H1 (cell line): ENCODE data around the gene ADARB2. TPM values are rescaled to one million over a fixed set of nuclear protein-coding genes. Genes with fewer than 3 reads are reported as not detected.

Experiments used
- CTCF ChIA-PET: fragments of 300-600 bp; sonication (Branson Sonifier 250); formaldehyde crosslinking; loops from one replicate; lab custom pipeline; 2021; ENCODE audit not compliant: partially characterized antibody; lab: Charles Lee
- POLR2A ChIA-PET: fragments of 300-600 bp; sonication (Branson Sonifier 250); formaldehyde crosslinking; loops from one replicate; lab custom pipeline; 2021; ENCODE audit warnings: inconsistent platforms; ENCODE audit not compliant: partially characterized antibody; lab: Charles Lee
- DNase-seq, 2 experiments: peaks; one replicate each; pipeline versions ENCODE4 v3.0.0 to v3.0.0-alpha.2; 2010 to 2022; ENCODE audit warnings: low spot score in 2 of 2, low read depth in 1 of 2, mixed read lengths in 1 of 2
- FAIRE-seq: peaks from 2 replicates; lab custom pipeline; 2011; peaks lifted over from hg19 to GRCh38; lab: Jason Lieb, UNC
- H2AFZ ChIP-seq: 2 replicates; pipeline ENCODE4 v1.8.1; 2012; ENCODE audit warnings: low read length, inconsistent platforms
- H2AK5ac ChIP-seq: 2 replicates; pipeline ENCODE4 v1.6.1; 2013; ENCODE audit warnings: low read depth, low read length
- H2BK120ac ChIP-seq: replicated peaks from 2 replicates; pipeline ENCODE3; 2013; ENCODE audit warnings: low read depth, low read length, inconsistent platforms
- H2BK12ac ChIP-seq: 2 replicates; pipeline ENCODE4 v1.6.1; 2013; ENCODE audit warnings: low read depth, low read length
- H2BK15ac ChIP-seq: 2 replicates; pipeline ENCODE4 v1.6.1; 2013; ENCODE audit warnings: low read length
- H2BK20ac ChIP-seq: 2 replicates; pipeline ENCODE4 v1.6.1; 2013; ENCODE audit warnings: low read length
- H2BK5ac ChIP-seq: 2 replicates; pipeline ENCODE4 v1.6.1; 2013; ENCODE audit warnings: low read depth, low read length
- H3K14ac ChIP-seq: 2 replicates; pipeline ENCODE4 v1.6.1; 2013; ENCODE audit warnings: inconsistent platforms; ENCODE audit not compliant: insufficient read length
- H3K18ac ChIP-seq: 2 replicates; pipeline ENCODE4 v1.6.1; 2013; ENCODE audit warnings: low read length; ENCODE audit errors: extremely low read depth
- H3K23ac ChIP-seq: 2 replicates; pipeline ENCODE4 v1.6.1; 2013; ENCODE audit warnings: inconsistent platforms; ENCODE audit not compliant: insufficient read length
- H3K23me2 ChIP-seq: 2 replicates; pipeline ENCODE4 v1.6.1; 2013; ENCODE audit warnings: low read depth, low read length
- H3K27ac ChIP-seq: 2 replicates; pipeline ENCODE4 v1.6.1; 2011; ENCODE audit warnings: low read depth, low read length, inconsistent platforms
- H3K27me3 ChIP-seq, 4 experiments: replicated peaks in 1 of 4; 1 replicate in 1 of 4; 2 replicates in 3 of 4; pipeline versions ENCODE4 v1.6.1 to v1.8.1; 2011 to 2013; ENCODE audit warnings: low read length in 3 of 4, mild to moderate bottlenecking in 3 of 4, inconsistent platforms in 2 of 4, mixed read lengths in 2 of 4, moderate library complexity in 1 of 4; ENCODE audit not compliant: control insufficient read depth in 3 of 4, insufficient read depth in 3 of 4; ENCODE audit errors: extremely low read depth in 1 of 4
- H3K36me3 ChIP-seq, 4 experiments: 2 replicates each; pipeline versions ENCODE4 v1.6.1 to v1.8.1; 2011 to 2013; ENCODE audit warnings: mild to moderate bottlenecking in 4 of 4, low read length in 3 of 4, moderate library complexity in 2 of 4, control low read depth in 1 of 4, inconsistent platforms in 1 of 4; ENCODE audit not compliant: insufficient read depth in 4 of 4, control insufficient read depth in 2 of 4
- H3K4ac ChIP-seq: replicated peaks from 2 replicates; pipeline ENCODE3; 2013; ENCODE audit warnings: low read length, low read depth, mixed read lengths, inconsistent platforms; ENCODE audit not compliant: insufficient read length
- H3K4me1 ChIP-seq, 4 experiments: replicated peaks in 1 of 4; 1 replicate in 1 of 4; 2 replicates in 3 of 4; pipeline versions ENCODE4 v1.6.1 to v1.8.1; 2011 to 2013; ENCODE audit warnings: low read length in 3 of 4, inconsistent platforms in 2 of 4, mixed read lengths in 1 of 4; ENCODE audit not compliant: insufficient read depth in 4 of 4, control insufficient read depth in 3 of 4
- H3K4me2 ChIP-seq, 2 experiments: 2 replicates each; pipeline versions ENCODE4 v1.6.1 to v1.8.1; 2011 to 2013; ENCODE audit warnings: low read depth in 2 of 2, low read length in 2 of 2, control low read depth in 1 of 2, inconsistent platforms in 1 of 2, mild to moderate bottlenecking in 1 of 2; ENCODE audit not compliant: insufficient read depth in 1 of 2
- H3K4me3 ChIP-seq, 4 experiments: fragments of 200-600, 300-600 bp in 1 of 4; sonication (generic), shearing (Covaris generic), sonication (Bioruptor Twin) in 1 of 4; 2 replicates each; pipeline versions ENCODE4 v1.5.1 to v1.8.1; 2011 to 2016; ENCODE audit warnings: low read length in 4 of 4, low read depth in 3 of 4, control low read depth in 2 of 4, inconsistent platforms in 2 of 4, mild to moderate bottlenecking in 2 of 4, mixed read lengths in 1 of 4, moderate library complexity in 1 of 4; ENCODE audit not compliant: insufficient read depth in 2 of 4; ENCODE audit errors: extremely low read depth in 1 of 4
- H3K56ac ChIP-seq: replicated peaks from 2 replicates; pipeline ENCODE3; 2013; ENCODE audit warnings: low read depth, mild to moderate bottlenecking, mixed read lengths, low read length, inconsistent platforms; ENCODE audit not compliant: insufficient read length
- H3K79me1 ChIP-seq: 2 replicates; pipeline ENCODE4 v1.6.1; 2013; ENCODE audit warnings: low read depth, low read length, control low read depth
- H3K79me2 ChIP-seq, 2 experiments: 2 replicates each; pipeline versions ENCODE4 v1.6.1 to v1.8.1; 2012 to 2013; ENCODE audit warnings: low read length in 2 of 2, mild to moderate bottlenecking in 2 of 2, inconsistent platforms in 1 of 2; ENCODE audit not compliant: insufficient read depth in 2 of 2, control insufficient read depth in 1 of 2
- H3K9ac ChIP-seq, 4 experiments: replicated peaks in 1 of 4; 1 replicate in 1 of 4; 2 replicates in 3 of 4; pipeline versions ENCODE4 v1.6.1 to v1.8.1; 2011 to 2013; ENCODE audit warnings: low read depth in 3 of 4, low read length in 3 of 4, control low read depth in 2 of 4, mild to moderate bottlenecking in 2 of 4, moderate library complexity in 2 of 4, inconsistent platforms in 1 of 4; ENCODE audit errors: extremely low read depth in 1 of 4
- H3K9me3 ChIP-seq, 2 experiments: 2 replicates each; pipeline versions ENCODE4 v1.6.1 to v1.8.1; 2012 to 2013; ENCODE audit warnings: mild to moderate bottlenecking in 2 of 2, moderate library complexity in 2 of 2, control low read depth in 1 of 2, inconsistent platforms in 1 of 2, low read depth in 1 of 2, low read length in 1 of 2, mixed read lengths in 1 of 2; ENCODE audit not compliant: insufficient read depth in 2 of 2
- H4K20me1 ChIP-seq, 2 experiments: replicated peaks in 1 of 2; 2 replicates each; pipeline versions ENCODE3 to v1.8.1; 2011 to 2013; ENCODE audit warnings: inconsistent platforms in 2 of 2, low read length in 2 of 2, mild to moderate bottlenecking in 1 of 2; ENCODE audit not compliant: insufficient read depth in 2 of 2, control insufficient read depth in 1 of 2
- H4K5ac ChIP-seq: 2 replicates; pipeline ENCODE4 v1.6.1; 2013; ENCODE audit warnings: low read length, low read depth, mixed read lengths, inconsistent platforms; ENCODE audit not compliant: insufficient read length
- H4K8ac ChIP-seq: 2 replicates; pipeline ENCODE4 v1.8.0; 2013; ENCODE audit warnings: mild to moderate bottlenecking, moderate library complexity, low read length, inconsistent platforms; ENCODE audit not compliant: insufficient read depth; ENCODE audit errors: extremely low read depth
- H4K91ac ChIP-seq: replicated peaks from 2 replicates; pipeline ENCODE3; 2013; ENCODE audit warnings: low read length, mixed read lengths, inconsistent platforms; ENCODE audit not compliant: insufficient read length
- POU5F1 ChIP-seq: IDR thresholded peaks from 2 replicates; pipeline ENCODE4 v1.6.1; 2011; ENCODE audit warnings: low read depth, mild to moderate bottlenecking, low read length, moderate library complexity
- TEAD4 ChIP-seq: IDR thresholded peaks from 2 replicates; pipeline ENCODE4 v1.6.1; 2012; ENCODE audit warnings: low read depth, low read length, inconsistent platforms, mixed read lengths
- WGBS, 2 experiments: shearing (Covaris generic) in 1 of 2; methylation state at CpG; one replicate each; pipeline versions ENCODE4 v1.1.6 to v1.1.7; 2013 to 2015; ENCODE audit warnings: low lambda C conversion rate in 2 of 2, mixed read lengths in 2 of 2, inconsistent platforms in 1 of 2, low coverage in 1 of 2, missing lambda C conversion rate in 1 of 2; ENCODE audit not compliant: insufficient replicate concordance in 2 of 2, insufficient coverage in 1 of 2, insufficient read length in 1 of 2; ENCODE audit errors: extremely low coverage in 1 of 2, missing lambda C conversion rate in 1 of 2; 5-methylcytosine and 5-hydroxymethylcytosine counted together
- polyA plus RNA-seq, 7 experiments: library from polyadenylated mRNA; depleted of rRNA in 3 of 7; stranded (reverse) in 5 of 7; unstranded in 2 of 7; fragments of >200 nt in 5 of 7; fragments of 200-250 nt in 2 of 7; gene quantifications; 1 replicate in 5 of 7; 2 replicates in 1 of 7; 4 replicates in 1 of 7; pipeline versions ENCODE4 v1.2.1 to v1.2.3, GENCODE V29; 2011 to 2013; ENCODE audit warnings: missing spikeins in 2 of 7, mixed read lengths in 2 of 7
- total RNA-seq: library from RNA; stranded (reverse); fragmentation: NEBNext Ultra II Directional; extraction: Animal tissue kit (Norgen Biotek cat#: 25700); gene quantifications from 2 replicates; pipeline ENCODE4 v1.2.1, GENCODE V29; 2021

ADARB2 gene
- total and polyA plus RNA-seq, 2 of the 8 experiments (the other 6 are each of a cell fraction or from before 2014, with no cell fraction given), result 2.2 to 2.8 TPM

DNA sequence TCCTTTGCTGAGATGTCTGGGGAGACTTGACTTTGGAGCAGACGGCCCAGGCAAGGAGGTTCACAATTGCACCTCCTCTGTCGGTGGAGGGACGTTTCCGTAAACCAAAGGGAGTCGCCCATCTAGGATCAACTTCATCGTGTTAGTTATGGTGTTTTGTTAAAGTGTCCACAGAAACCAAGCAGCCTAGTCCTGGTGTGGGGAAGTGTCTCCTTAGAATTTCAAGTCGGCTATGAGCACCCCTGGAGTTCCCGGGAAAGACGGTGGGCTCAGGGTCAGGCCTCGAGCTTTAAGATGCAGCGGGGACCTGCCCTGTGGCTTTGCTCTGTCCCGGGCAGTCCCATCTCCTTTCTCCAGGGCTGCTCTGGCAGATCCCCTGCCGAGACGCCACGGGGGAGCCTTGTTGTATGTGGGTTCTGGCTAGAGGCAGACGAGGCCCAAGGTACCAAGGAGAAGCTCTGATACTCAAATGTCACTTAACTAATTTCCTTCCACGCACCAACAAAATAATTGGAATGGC is 319.2 kb downstream of the ADARB2 start:
- Histone ChIP-seq H3K18ac (no peak overlapping the region), H2BK20ac (no peak overlapping the region), H3K9me3 (no peaks in the 10 kb centered on the region; a peak in 1 of 4 replicates), H3K36me3 (no peaks in the 10 kb centered on the region), H3K79me2 (no peaks in the 10 kb centered on the region), H3K23me2 (peaks cover 7% of the 10 kb centered on the region; the same call in 1 of the 2 replicates), H3K4me2 (no peak overlapping the region), H3K27ac (no peak overlapping the region), H2BK12ac (no peak overlapping the region), H2AFZ (no peak overlapping the region), H3K9ac (no peak overlapping the region), H3K4me3 (no peak overlapping the region), H2BK15ac (no peak overlapping the region; the same call in 1 of the 2 replicates), H2AK5ac (no peak overlapping the region), H4K91ac (no peak overlapping the region), H3K27me3 (peaks cover 0 to 14% (median 2%) of the 10 kb centered on the region in 4 experiments; a peak in 5 of 7 replicates), H3K56ac (no peak overlapping the region), H3K4ac (no peak overlapping the region), H4K8ac (no peak overlapping the region), H4K5ac (no peak overlapping the region), H3K4me1 (peaks cover 0 to 3% (median 2%) of the 10 kb centered on the region in 4 experiments; a peak in 5 of 7 replicates), H3K23ac (no peak overlapping the region), H4K20me1 (no peaks in the 10 kb centered on the region), H2BK5ac (no peak overlapping the region), H3K14ac (no peak overlapping the region), H2BK120ac (no peak overlapping the region), H3K79me1 (no peaks in the 10 kb centered on the region; the same call in 1 of the 2 replicates)
- POLR2A ChIA-PET, result interaction anchor here (0.9 kb wide), 1 partner anchor 11 kb away, joined by 3 read pairs; no protein-coding TSS in a partner anchor
- no peak for DNase-seq
- CTCF ChIA-PET, result interaction anchor here (4.4 kb wide), 1 partner anchor 13 kb away, joined by 39 read pairs; no protein-coding TSS in a partner anchor
- 93% methylated on average over 17 of the region's 17 CpGs; no CpG with 5 or more reads in 1 of the 2 experiments for WGBS, 2 experiments
- no peak for FAIRE-seq
- no peak for TF ChIP-seq TEAD4
- TF ChIP-seq POU5F1, result no peak
